PC-9 (cell line): ENCODE data around the gene STK10.

ENCODE experiments used
- CTCF ChIP-seq: fragments of 200-600 bp; sonication (generic); conservative IDR thresholded peaks from 2 replicates; pipeline ENCODE4 v1.6.1; 2017; ENCODE audit warnings: mixed run types, antibody characterized with exemption, mild to moderate bottlenecking, moderate library complexity
- EZH2 ChIP-seq: fragments of 200-600 bp; sonication (generic); IDR thresholded peaks from 2 replicates; pipeline ENCODE4 v1.8.0; 2017; ENCODE audit warnings: antibody characterized with exemption, low read depth

GRCh38 chr5:172055996-172056395 is 132.0 kb downstream of the STK10 start:
- TF ChIP-seq CTCF: no peak
- TF ChIP-seq EZH2: no peak
